HL-60 (cell line): ENCODE measurements around the gene THEM5.
A peak's percentile ranks its signal among the peaks of the same experiment; 100 is the strongest.

ENCODE experiments used
- DNase-seq, 2 experiments: peaks; one replicate each; pipeline ENCODE4 v3.0.0-alpha.2; 2010 to 2020; ENCODE audit warnings: low read depth in 1 of 2, low spot score in 1 of 2
- H3K27ac ChIP-seq: fragments of 250-450 bp; sonication (Bioruptor Pico); replicated peaks from 2 replicates; pipeline ENCODE4 v1.5.1; 2020; ENCODE audit warnings: mild to moderate bottlenecking, moderate library complexity
- H3K27me3 ChIP-seq: fragments of 250-450 bp; sonication (Bioruptor Pico); 2 replicates; pipeline ENCODE4 v1.5.1; 2021; ENCODE audit warnings: mild to moderate bottlenecking, moderate library complexity; ENCODE audit not compliant: insufficient read depth, poor library complexity, severe bottlenecking
- H3K4me3 ChIP-seq: replicated peaks from 2 replicates; pipeline ENCODE4 v1.5.1; 2011; ENCODE audit warnings: mild to moderate bottlenecking, control low read depth, low read length; ENCODE audit not compliant: insufficient read depth
- CTCF ChIP-seq: IDR thresholded peaks from one replicate; pipeline ENCODE4 v1.5.1; 2011; ENCODE audit warnings: low read length, control low read depth, inconsistent platforms; ENCODE audit not compliant: insufficient read depth
- GABPA ChIP-seq: IDR thresholded peaks from 2 replicates; pipeline ENCODE4 v1.6.1; 2012; ENCODE audit warnings: low read depth
- POLR2AphosphoS5 ChIP-seq: IDR thresholded peaks from 2 replicates; pipeline ENCODE4 v1.6.1; 2012; ENCODE audit warnings: low read depth
- SPI1 ChIP-seq: IDR thresholded peaks from 2 replicates; pipeline ENCODE4 v1.6.1; 2012; ENCODE audit warnings: low read depth, mild to moderate bottlenecking, borderline replicate concordance
- TF ChIP-seq, protein P1 (sequence below): IDR thresholded peaks from 2 replicates; pipeline ENCODE4 v1.6.1; 2012; ENCODE audit warnings: low read depth; ENCODE audit not compliant: insufficient replicate concordance

The THEM5 gene

GRCh38 chr1:151849126-151849525 is 4.4 kb downstream of the THEM5 start:
- H3K4me3 ChIP-seq, result no peak overlapping the region
- no peak for TF ChIP-seq POLR2AphosphoS5
- peaks cover 10% of the 10 kb centered on the region for H3K27me3 ChIP-seq
- no peak for DNase-seq
- no peak overlapping the region for H3K27ac ChIP-seq

- H3K27me3 ChIP-seq, result peaks cover 10% of the 10 kb centered on the region
- H3K27ac ChIP-seq, result no peak overlapping the region
- TF ChIP-seq GABPA (no peak), CTCF (no peak), POLR2AphosphoS5 (no peak), SPI1 (no peak)
- TF ChIP-seq, protein P1, sequence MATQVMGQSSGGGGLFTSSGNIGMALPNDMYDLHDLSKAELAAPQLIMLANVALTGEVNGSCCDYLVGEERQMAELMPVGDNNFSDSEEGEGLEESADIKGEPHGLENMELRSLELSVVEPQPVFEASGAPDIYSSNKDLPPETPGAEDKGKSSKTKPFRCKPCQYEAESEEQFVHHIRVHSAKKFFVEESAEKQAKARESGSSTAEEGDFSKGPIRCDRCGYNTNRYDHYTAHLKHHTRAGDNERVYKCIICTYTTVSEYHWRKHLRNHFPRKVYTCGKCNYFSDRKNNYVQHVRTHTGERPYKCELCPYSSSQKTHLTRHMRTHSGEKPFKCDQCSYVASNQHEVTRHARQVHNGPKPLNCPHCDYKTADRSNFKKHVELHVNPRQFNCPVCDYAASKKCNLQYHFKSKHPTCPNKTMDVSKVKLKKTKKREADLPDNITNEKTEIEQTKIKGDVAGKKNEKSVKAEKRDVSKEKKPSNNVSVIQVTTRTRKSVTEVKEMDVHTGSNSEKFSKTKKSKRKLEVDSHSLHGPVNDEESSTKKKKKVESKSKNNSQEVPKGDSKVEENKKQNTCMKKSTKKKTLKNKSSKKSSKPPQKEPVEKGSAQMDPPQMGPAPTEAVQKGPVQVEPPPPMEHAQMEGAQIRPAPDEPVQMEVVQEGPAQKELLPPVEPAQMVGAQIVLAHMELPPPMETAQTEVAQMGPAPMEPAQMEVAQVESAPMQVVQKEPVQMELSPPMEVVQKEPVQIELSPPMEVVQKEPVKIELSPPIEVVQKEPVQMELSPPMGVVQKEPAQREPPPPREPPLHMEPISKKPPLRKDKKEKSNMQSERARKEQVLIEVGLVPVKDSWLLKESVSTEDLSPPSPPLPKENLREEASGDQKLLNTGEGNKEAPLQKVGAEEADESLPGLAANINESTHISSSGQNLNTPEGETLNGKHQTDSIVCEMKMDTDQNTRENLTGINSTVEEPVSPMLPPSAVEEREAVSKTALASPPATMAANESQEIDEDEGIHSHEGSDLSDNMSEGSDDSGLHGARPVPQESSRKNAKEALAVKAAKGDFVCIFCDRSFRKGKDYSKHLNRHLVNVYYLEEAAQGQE, result no peak
- no peak overlapping the region for H3K4me3 ChIP-seq
- no peak for DNase-seq
Measured at GRCh38 chr1:151847867-151848596, 5.5 kb downstream of the THEM5 start.

DNA sequence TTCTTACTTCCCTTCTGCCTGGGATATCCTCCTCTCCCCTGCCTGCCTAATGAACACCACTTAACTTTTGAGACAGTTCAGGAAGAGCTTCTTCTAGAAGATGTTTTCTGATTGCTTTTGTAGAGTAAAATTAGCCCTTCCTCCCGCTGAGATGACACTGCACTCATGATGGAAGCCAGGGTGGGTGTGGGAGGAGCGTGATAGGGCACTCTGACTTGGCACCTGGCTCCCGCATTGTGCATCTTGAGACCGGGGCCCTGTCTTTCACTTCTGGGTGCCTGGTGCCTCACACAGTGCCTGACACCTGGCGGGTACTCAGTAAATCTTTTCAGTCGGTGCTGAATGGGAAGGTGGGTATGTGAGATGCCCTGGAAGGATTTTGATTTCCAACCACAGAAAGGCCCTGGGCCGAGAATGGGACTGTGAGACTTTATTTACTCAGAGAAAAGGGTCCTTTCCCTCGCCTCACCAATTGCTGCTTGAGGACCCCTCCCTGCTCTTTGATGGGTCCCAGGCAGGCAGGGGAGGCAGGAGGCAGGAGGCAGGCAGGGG is 6.8 kb downstream of the THEM5 start:
- peaks cover 10% of the 10 kb centered on the region for H3K27me3 ChIP-seq
- TF ChIP-seq SPI1 (no peak), POLR2AphosphoS5 (no peak), CTCF (no peak), GABPA (no peak)
- TF ChIP-seq, protein P1, result no peak
- H3K27ac ChIP-seq, result no peak overlapping the region
- no peak for DNase-seq
- H3K4me3 ChIP-seq, result no peak overlapping the region

GRCh38 chr1:151846062-151846568 is 7.4 kb downstream of the THEM5 start:
- no peak for DNase-seq
- peaks cover 10% of the 10 kb centered on the region for H3K27me3 ChIP-seq
- no peak overlapping the region for H3K4me3 ChIP-seq

More at GRCh38 chr1:151846062-151846568, 7.4 kb downstream of the THEM5 start:
- no peak for TF ChIP-seq GABPA
- TF ChIP-seq POLR2AphosphoS5, result no peak
- TF ChIP-seq SPI1, result peak; percentile 83
- no peak for TF ChIP-seq CTCF
- TF ChIP-seq, protein P1, result no peak
- no peak overlapping the region for H3K27ac ChIP-seq
